HG03558 (cell line): ENCODE measurements around the gene FBLN7.
"Not testable (repeated sequence)": the region's sequence is repeated elsewhere in the genome, so short reads cannot be mapped to it uniquely, and the experiment has no call there.

Experiments
- ATAC-seq: cut with Tn5 transposase; IDR thresholded peaks from one replicate; pipeline ENCODE4 v1.9.1; 2021; ENCODE audit warnings: moderate number of reproducible peaks; ENCODE audit not compliant: unreplicated experiment; ENCODE audit errors: extremely low read depth

The FBLN7 gene

DNA sequence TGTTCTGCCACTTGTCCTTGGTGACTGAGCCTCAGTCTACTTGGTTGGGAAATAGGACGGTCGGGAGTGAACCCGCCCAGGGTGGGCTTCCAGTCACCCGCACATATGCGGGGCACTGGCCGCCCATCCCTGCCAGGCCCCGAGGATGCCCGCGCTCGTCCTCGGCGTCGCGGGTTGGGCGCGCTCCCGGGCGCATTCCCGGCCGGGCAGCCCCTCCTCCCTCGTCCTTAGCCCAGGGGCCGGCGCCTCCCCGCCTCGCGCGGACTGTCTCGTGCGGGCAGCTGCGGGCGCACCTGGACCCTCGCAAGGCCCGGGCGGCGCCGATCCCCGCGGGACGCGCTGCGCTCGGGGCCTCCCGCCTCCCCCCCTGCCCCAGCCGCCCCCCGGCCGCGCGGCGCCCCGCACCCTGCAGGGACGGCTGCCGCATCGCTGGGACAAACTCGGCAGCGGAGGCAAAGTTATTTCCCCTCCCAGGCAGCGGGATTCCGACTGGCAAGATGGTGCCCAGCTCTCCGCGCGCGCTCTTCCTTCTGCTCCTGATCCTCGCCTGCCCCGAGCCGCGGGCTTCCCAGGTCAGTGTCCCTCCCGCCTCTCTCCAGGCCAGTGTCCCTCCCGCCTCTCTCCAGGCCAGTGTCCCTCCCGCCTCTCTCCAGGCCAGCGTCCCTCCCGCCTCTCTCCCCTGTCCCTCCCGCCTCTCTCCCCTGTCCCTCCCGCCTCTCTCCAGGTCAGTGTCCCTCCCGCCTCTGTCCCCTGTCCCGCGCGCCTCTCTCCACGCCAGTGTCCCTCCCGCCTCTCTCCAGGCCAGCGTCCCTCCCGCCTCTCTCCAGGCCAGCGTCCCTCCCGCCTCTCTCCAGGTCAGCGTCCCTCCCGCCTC is at the start of gene FBLN7:
TSS of gene FBLN7 (plus strand) at position 227 of the 874 bp plus-strand sequence. CDS start at position 498, 271 bp downstream.
- ATAC-seq: no peak

GRCh38 chr2:112089375-112089774 is 48.8 kb upstream of the FBLN7 start:
- no peak for ATAC-seq

GRCh38 chr2:112092286-112093041 is 45.7 kb upstream of the FBLN7 start:
- ATAC-seq: no peak

GRCh38 chr2:112093216-112093615 is 45.0 kb upstream of the FBLN7 start:
- ATAC-seq: no peak

DNA sequence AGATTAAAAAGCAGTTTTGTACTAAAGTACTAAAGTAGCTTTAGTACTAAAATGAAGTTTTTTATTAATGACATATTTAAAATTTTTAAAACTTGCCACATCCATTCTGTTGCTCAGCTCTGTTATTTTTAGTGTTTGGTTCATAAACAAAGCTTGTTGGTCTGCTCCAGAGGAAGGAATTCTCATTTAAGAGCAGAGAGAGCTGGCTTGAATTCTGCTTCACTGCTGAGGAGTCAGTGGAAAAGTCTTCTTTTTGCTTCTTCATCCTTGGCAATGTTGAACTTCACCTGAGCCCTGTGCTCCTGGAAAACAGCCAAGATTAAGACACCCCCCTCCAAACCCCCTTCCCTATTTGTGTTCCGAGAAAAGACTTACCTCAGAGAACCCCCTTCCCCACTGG is 42.5 kb upstream of the FBLN7 start:
- ATAC-seq: no peak

- no peak for ATAC-seq
These were observed 42.1 kb upstream of the FBLN7 start for GRCh38 chr2:112096098-112096497.

DNA sequence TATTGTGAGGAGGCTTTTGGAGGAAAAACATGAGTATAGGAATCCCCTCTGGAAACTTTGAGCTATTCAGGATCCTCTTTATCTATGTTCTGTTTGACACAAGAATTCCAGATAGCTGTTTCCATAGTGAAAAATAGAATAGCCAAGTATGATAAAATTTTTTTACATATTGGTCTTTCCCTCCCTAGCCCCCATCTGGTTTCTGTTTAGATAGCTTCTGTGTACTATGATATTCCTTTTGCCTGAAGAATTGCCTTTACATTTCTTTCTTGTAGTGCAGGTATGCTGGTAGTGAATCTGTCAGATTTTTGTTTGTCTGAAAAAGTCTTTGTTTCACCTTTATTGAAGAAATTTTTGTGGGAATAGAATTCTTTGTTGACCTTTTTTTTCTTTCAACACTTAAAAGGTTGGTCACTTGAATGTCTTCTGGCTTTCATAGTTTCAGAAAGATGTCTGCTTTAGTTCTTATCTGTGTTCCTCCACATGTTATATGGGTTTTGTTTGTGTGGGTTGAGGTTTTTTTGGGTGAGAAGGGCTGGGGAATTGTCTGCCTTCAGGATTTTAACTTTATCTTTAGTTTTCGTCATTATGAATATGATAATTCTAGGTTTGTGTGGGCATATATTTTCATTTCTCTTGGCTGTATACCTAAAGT is 29.9 kb upstream of the FBLN7 start:
- no peak for ATAC-seq

DNA sequence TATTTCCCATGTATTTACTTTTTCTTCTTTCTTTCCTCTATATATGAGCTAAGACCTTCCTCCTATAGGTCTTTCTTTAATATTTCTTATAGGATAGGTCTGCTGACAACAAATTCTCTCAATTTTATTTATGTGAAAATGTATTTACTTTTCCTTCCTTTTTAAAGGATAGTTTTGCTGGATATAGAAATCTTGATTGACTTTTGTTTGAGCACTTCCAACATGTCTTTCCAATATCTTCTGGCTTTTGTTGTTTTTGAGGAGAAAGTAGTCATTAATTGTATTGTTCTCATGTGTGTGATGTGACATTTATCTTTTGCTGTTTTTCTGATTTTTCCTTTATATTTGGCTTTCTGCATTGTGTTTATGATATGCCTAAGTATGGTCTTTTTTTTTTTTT is 28.9 kb upstream of the FBLN7 start:
- no peak for ATAC-seq

DNA sequence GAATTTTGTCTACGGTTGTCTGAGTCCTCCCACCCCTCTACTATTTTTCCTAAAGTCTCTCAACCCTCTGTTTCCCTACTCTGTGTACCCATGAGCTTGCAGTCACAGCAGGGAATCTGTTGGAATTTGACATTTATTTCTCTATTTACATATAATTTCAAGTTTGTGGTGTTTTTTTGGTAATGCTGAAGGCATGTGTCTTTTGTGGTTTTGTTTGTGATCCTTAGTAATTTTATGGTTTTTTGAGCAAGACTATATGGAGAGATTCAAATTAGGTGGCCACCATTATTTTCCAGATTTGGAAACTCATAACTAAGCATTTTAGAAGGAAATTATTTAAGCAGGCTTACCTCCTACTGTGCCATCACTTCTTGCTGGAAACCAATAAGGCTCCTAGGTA is 27.2 kb upstream of the FBLN7 start:
- ATAC-seq: no peak

DNA sequence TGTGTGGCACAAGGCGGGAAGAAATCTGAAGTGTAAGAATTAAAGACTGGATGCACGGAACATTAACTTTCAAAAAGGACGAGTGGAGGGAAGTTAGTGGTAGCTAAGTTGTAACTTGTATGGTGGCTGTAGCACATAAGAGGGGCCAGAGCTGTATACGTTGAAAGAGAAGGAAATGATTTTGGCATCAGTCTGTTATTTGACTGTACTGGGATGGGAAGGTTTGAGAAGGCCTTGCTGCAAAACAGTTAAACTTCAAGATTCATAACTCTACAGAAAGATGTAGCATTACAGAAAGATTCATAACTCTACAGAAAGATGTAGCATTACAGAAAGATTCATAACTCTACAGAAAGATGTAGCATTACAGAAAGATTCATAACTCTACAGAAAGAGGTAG is 24.8 kb upstream of the FBLN7 start:
- not testable (repeated sequence) for ATAC-seq

DNA sequence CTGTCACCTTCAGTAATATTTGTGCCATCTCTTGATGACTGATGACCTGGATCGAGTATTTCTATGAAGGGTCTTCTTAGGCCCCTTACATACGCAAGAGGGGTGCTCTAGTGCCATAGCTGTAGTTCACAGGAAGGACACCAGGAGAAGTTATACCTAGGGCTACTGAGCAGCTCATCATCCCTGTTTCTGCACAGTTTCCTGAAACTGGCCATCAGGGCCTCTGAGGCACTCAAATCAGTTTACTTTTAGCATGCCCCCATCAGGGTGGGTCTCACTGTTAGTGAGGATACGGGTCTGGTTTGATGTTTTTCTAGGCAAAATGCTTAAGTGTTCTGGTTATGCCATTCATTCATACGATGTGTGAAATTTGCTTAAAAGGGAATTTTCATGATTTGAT is 20.0 kb upstream of the FBLN7 start:
- no peak for ATAC-seq

DNA sequence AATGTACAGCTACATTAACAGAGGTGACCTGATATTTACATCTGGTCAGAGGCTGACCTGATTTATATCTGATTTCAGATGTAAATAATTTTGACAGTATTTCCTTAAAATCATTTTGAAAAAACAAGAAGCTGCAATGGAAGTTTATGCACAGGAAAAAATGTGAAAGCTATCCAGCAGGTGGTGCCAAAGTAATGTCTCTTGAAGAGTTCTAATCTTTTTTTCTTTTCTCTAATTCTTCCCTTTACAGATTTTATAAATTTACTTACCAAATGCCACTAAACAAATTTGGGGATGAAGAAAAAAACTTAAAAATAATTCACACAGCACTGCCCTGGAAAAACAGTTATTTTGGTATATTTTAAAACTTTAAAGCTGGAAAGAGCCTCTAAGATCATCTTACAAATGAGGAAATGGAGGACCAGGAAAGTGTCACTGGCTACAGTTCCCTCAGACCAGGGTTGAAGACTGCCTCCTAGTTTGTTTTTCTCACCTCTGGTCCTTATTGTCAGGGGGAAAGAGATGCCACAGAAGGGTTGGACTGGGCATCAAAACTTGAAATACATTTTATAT is 16.4 kb upstream of the FBLN7 start:
- ATAC-seq: no peak

DNA sequence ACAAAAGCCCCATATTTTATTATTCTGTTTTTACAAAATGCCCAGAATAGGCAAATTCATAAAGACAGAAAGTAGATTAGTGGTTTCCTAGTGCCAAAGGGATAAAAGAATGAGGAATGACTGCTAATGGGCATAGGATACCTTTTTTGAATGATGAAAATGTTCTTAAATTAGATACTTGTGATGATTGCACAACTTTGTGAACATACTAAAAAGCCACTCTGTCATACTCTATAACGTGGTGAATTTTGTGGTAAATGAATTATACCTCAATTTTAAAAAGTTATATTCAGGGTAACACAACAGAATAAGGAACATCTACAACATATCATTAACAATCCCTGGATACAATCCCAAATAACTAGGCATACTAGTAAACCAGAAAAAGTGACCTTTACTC is 9.1 kb upstream of the FBLN7 start:
- no peak for ATAC-seq

DNA sequence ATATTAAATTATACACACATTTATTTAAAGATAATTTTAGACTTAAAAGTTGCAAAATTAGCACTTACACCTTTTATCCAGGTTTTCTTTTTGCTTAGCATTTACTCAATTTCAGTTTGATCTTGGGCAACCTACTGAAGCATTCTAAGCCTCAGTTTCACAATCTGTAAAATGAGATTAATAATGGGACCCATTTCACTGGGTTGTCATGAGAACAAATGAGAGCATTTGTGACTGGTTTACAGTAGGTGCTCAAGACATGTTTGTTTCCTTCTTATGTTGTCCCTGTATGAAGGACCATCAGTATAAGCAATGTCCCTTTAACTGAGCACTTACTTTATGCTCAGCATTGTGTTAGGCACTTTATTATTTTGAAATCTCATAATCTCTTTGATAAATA is 4.8 kb upstream of the FBLN7 start:
- no peak for ATAC-seq

GRCh38 chr2:112134120-112134519 is 4.1 kb upstream of the FBLN7 start:
- no peak for ATAC-seq

DNA sequence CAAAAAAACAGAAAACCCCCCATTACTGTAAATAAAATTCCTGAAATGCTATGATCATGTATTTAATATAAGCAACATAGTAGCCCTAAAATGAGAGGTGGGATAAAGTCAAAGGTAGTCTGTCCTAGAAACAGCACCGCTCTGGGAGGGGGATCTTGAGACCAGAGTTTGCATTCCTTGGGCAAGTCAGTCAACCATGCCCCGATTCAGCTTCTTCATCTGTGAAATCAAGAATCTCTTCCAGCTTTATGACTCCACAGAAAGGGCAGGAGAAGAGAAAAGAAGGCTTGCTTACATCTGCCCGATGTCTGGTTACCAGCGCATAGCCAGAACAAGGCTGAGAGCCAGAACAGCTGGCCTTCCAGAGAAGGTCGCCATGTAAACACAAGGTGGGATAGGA is 2.1 kb upstream of the FBLN7 start:
- ATAC-seq: no peak

DNA sequence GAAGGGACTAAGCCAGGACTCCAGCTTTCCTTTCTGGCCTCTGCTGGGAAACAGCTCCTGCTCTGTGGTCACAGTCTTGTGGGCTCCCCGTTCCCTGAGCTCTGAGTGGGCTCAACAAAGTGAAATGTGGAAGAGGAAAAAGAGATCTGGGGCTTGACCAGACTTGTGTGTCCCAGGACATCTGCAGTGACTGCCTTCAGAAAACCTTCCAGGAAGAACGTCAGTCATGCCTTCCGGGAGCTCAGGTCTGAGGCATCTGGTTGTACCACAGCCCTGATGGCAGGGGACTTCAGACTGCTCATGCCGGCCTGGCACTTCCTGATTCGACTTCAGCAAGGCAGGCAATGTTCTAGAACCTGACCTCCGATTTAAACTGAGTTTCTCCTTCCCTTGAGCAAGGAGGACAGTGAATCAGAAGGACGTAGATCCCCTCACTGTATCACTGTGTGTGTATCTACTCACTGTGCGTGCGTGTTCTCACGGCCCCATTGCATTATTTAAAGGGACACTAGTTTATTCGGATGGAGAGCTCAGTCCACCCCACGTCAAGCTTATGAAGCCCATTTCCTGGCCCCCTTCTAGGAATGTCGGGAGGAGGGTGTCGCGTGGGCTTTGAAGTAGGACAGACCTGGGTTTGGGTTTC is 548 bp upstream of the FBLN7 start:
- ATAC-seq: no peak

DNA sequence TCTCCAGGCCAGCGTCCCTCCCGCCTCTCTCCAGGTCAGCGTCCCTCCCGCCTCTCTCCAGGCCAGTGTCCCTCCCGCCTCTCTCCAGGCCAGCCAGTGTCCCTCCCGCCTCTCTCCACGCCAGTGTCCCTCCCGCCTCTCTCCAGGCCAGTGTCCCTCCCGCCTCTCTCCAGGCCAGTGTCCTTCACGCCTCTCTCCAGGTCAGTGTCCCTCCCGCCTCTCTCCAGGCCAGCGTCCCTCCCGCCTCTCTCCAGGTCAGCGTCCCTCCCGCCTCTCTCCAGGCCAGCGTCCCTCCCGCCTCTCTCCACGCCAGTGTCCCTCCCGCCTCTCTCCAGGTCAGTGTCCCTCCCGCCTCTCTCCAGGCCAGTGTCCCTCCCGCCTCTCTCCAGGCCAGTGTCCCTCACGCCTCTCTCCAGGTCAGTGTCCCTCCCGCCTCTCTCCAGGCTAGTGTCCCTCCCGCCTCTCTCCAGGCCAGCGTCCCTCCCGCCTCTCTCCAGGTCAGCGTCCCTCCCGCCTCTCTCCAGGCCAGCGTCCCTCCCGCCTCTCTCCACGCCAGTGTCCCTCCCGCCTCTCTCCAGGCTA is 939 bp downstream of the FBLN7 start:
- not testable (repeated sequence) for ATAC-seq

- ATAC-seq: not testable (repeated sequence)
These were observed 1.5 kb downstream of the FBLN7 start for GRCh38 chr2:112139661-112140204.
